GM19043 (cell line): ENCODE data around the gene CPLX3.

Experiments
- ATAC-seq: cut with Tn5 transposase; IDR thresholded peaks from one replicate; pipeline ENCODE4 v1.9.1; 2021; ENCODE audit warnings: low read depth; ENCODE audit not compliant: unreplicated experiment

The CPLX3 gene

DNA sequence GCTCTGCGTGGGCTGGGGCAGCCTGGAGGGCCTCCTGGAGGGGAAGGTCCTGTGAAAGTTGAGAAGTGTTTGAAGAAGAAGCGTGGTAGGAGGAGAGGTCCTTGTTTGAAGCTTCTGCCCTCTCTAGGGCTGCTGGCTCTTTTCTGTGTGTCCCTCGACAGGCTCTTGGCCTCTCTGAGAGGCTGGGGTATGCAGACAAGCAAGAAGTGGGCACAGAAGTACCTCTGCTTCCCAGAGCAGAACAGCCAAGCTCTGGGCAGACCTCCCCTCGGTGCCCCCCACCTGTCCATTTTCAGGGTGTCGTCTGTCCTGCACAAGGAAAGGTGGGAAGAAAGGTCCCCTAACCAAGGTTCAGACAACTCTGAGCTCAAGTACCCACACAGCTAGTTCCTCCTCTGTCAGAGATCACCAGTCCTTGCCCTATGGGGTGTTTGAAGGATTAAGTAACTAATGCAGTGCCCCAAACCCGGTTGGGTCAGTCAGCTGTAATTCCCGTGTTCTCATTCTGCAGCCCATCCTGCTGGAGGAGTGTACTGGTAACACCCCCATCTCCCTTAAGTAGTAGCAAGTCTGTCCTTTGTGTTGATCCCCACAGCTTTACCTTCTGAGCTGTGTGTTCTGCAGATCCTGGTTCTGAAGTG is 38.3 kb upstream of the CPLX3 start:
- no peak for ATAC-seq

DNA sequence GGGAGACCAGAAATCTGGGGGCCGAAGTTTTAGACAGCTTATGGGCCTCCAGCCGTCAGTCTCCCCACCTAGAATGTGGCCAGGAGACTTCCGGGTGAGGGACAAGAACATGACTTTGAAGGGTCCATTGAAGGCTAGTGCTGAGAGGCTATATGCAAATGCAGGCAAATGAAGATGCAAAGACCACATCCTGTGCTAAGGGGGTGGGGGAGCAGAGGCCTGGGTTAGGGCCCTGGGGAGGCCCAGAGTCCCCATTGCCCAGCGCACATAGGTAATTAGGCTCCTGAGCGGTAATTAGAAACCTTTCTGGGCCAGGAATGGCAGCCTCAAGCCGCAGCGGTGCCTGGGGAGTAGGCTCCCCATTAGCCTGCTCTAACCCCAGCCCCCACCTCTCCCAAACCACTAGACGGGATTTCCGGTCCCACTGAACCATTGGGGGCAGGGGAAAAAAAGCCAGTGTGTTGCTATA is 37.7 kb upstream of the CPLX3 start:
- ATAC-seq: peak; percentile 35

DNA sequence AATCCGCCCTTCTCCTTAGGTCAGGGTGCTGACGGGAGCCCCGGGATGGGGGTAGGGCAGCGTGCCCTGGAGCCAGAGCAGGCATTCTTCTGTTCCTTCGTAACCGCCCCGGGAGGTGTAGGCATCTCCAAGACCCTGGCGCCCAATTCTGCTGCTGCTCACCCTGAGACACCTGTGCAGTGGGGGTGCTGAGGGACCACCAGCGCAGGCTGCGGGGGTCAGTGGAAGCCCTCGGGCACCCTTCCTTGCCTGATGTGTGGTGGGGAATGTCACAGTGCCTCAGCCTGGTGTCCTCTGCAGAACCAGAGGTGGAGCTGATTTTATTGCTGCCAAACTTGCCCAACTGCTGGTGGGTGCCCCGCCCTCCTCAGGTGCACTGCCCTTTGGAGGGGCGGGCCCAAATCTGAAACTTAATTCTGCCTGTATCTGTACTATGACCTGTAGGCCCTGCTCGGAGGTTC is 37.2 kb upstream of the CPLX3 start:
- no peak for ATAC-seq

DNA sequence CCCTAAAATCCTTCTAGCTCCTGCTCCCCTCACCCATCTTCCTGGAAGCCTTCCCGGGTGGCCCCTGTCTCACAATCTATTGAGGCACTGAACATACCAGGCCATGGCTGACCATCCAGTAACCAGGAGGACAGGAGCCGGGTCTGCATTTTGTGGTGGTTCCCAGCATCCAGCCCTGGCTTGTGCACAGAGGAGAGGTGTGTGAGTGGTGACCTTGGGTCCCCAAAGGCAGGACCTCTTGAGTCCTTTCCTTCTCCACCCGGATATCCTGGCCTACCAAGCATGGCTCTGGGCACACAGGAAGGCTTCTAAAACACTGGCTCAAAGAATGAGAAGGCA is 36.7 kb upstream of the CPLX3 start:
- ATAC-seq: no peak

DNA sequence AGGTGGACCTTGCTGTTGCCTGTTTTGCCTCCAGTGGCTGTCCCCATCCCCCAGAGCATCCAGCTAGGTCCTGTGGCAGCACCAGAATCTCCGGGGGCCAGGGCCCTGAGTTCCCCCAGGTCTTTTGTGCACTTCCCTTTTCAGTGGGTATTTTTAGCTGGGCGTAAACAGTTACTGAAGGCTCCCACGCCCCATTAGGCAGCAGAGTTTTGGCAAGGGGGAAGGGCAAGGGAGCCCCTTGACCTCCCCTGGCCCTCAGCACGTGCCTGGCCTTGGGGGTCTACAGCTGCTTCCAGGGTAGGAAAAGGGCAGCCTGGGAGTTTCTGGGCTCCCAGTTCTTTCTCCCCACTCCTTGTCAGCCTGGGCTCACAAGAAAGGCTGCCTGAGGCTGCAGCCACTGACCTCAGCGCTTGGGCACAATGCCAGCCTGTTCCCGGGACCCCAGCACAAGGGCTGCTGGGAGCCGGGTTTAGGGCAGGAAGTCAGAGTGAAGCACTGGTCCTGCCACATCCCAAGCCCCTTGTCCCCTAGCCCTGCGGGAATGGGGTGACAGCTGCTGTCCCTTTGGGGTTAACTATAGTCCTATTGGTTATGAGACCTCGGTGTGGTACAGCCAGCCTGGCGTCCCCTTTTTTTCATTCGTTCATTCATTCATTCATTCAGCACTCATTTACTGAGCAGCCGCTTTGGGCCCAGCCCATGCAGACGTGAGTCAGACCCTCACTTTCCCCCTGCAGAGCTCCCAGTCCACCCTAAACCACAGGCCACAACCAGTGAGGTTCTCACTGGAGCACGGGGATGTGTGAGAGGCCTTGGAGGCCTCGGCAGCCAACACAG is 36.1 kb upstream of the CPLX3 start:
- ATAC-seq: no peak

DNA sequence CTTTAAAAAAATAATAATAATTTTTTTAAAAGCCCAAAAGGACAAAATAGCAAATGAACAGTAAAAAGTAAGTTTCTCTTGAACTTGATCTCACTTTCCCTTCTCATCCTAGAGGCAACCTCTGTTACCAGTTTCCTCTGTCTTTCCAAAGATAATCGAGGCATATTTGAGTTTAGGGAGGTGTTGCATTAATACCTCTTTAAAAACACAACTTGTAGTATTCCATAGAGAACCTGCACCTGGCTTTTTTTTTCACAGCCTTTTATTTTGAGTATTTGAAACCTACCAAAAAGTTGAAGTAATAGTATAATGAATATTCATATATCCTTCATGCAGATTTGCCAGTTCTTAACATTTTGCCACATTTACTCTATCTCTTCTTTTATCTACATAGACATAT is 35.4 kb upstream of the CPLX3 start:
- ATAC-seq: no peak

DNA sequence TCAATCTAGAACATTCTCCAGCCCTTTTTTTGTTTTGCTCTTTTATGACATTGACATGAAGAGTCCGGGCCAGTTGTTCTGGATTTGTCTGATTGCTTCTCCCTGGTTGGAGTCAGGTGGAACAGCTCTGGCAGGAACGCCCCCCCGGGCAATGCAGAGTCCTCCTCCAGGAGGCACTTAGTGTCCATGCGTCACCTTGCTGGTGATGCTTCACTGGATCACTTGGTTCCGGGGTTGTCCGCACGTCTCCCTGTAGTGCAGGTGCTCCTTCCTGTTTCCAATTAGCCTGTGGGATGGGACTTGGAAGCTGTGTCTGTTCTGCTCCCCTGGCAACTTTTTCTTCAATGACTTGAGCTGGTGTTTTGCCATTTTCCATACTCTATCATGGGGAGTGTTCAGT is 34.8 kb upstream of the CPLX3 start:
- ATAC-seq: no peak

DNA sequence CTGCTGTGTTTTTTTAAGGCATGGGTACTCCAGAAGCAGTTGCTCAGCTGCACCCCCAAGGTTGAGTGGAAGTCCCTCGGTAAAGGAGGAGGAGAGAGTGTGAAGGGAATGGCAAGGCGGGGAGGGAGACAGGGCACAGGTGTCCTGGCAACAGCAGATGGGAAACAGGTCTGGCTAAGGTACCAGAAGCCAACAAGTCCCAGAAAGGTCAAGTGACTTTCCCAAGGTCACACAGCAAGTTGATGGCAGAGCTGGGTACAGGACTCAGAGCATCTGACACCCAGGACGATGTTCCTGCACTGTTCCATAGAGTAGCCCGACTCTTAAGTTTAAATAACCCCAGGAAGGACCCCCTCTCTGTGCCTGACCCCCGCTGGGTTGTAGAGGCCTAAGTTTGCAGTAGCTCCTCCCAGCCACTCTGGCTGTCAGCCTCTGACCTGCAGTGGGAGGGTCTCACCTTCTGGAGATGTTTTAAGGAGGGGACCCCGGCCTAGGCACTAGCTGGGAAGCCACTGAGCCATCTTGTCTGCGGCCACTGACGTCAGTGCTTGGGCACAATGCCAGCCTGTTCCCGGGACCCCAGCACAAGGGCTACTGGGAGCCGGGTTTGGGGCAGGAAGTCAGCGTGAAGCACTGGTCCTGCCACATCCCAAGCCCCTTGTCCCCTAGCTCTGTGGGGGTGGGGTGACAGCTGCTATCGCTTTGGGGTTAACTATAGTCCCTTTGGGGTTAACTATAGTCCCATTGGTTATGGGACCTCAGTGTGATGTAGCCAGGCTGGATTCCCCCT is 34.0 kb upstream of the CPLX3 start:
- no peak for ATAC-seq

DNA sequence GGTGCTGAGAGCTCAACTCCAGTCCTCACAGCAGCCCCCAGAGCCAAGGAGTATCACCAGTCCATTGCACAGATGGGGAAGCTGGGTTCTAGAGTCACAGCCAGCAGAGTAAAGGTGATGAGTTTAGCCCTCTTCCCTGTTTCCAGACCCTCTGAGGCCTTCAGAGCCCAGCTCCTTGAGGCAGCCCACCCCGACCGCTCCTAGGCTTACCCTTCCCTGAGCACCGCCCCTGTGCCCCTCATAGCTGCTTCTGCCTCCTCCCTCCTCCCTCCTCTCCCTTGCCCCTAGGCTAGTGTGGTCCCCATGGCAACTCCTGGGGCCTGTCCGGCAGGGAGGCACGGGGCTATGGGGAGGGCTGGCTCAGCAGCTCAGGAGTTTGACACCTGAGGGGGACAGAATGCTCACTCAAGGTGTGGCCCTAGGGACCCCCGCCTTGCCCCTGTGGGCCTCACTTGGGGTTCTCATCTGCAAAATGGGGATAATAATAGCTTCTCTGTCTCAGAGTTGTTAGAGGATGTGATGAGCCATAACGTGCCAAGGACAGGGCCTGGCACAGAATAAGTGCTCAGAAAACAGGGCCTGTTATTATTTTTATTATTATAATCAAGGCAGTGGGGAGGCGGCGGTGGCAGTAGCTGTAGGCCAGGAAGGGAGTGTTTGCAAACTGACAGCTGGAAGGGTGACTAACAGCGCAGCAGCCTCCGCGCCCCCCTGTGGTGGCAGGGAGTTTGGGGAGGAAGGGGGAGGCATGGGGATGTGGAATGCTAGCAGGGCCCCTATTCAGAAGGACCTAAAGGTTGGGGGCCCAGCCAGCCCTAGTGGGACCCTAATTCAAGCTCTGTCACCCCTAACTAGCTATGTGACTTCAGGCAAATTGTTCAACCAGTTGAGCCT is 33.0 kb upstream of the CPLX3 start:
- no peak for ATAC-seq

DNA sequence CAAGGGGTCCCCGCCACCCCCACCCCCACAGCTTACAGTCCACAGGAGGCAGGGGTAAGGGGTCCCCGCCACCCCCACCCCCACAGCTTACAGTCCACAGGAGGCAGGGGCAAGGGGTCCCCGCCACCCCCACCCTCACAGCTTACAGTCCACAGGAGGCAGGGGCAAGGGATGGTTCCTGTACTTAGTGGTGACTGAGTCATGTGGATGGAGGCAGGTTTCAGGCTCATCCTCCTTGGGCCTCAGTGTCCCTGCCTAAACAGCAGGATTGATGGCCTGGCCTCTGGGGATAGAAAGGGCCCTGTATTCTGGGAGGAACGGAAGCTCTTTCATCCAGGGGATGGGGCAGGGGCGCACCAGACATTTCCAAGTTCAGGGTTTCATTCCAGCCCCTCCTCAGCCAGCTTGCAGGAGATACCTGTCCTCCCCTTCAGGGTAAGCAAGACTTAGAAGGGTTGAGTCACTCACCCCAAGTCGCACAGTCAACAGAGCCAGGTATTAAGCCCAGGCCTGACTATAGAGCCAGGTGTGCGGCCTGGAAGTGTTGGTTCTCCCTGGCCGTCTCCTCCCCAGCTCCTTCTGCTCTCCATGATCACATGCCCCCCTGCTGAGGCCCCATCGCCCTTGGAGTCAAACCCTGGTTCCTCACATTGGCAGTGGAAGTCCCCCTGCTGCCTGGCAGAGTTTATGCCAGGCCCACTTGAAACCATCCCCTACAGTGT is 32.0 kb upstream of the CPLX3 start:
- no peak for ATAC-seq

DNA sequence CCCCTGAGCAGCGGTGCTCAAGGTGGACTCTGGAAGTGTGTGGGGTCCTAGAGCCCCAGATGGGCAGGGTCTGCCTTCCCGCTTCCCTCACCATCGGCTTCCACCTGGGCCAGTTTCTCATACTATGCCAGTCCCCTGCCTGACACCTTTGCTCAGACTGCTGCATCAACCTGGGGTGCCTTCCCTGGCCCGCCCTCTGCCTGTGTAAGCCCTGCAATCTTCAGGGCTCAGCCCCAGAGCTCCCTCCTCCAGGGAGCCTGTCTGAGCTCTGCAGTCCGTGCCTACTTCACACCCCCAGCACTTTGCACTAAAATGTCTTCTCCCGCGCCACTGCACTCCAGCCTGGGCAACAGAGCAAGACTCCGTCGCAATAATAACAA is 31.5 kb upstream of the CPLX3 start:
- ATAC-seq: no peak

DNA sequence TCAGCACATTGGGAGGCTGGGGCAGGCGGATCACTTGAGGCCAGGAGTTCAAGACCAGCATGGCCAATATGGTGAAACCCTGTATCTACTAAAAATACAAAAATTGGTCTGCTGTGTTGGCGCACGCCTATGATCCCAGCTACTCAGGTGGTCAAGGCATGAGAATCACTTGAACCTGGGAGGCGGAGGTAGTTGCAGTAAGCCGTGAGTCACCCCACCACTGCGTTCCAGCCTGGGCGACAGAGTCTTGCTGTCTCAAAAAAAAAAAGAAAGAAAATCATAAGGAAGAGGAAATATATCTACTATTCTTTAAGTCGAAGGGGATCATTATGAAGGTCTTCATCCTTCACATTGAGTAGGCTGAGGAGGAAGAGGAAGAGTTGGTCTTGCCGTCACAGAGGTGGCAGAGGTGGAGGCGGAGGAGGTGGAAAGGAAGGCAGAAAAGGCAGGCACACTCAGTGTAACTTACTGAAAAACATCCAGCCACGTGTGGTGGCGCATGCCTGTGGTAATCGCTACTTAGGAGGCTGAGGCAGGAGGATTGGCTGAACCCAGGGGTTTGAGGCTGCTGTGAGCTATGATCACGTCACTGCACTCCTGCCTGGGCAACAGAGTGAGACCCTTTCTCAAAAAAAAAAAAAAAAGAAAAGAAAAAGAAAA is 30.3 kb upstream of the CPLX3 start:
- no peak for ATAC-seq

DNA sequence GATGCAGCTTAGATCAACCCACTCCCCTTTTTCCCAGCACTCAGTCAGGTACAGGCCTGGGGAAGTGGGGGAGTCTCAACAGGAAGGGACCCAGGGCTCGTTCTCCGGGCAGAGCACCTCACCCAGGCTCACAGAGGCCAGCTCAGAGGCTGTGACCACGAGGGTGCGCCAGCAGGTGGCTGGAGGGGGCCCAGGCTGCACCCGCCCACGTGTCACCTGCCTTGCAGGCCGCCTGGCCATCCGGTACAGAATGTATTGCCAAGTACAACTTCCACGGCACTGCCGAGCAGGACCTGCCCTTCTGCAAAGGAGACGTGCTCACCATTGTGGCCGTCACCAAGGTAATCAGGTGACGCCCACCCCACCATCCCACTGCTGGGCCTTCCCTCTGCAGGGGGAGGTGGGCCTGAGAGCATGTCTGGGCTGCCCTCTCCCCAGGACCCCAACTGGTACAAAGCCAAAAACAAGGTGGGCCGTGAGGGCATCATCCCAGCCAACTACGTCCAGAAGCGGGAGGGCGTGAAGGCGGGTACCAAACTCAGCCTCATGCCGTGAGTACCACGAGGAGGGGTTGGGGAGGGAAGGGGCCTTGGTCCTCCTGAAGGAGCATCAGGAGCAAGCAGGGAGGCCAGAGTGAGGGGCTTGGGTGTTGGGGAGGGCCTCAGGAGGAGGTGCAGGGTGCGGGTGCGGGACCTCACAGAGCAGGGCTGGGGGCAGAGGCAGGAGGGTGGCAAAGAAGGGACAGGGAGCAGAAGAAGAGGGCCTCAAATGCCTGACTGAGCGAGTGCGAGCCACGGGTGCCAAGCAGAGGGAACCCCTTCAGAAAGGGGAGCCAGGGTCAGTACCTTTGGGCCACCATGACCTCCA is 27.8 kb upstream of the CPLX3 start:
- no peak for ATAC-seq

DNA sequence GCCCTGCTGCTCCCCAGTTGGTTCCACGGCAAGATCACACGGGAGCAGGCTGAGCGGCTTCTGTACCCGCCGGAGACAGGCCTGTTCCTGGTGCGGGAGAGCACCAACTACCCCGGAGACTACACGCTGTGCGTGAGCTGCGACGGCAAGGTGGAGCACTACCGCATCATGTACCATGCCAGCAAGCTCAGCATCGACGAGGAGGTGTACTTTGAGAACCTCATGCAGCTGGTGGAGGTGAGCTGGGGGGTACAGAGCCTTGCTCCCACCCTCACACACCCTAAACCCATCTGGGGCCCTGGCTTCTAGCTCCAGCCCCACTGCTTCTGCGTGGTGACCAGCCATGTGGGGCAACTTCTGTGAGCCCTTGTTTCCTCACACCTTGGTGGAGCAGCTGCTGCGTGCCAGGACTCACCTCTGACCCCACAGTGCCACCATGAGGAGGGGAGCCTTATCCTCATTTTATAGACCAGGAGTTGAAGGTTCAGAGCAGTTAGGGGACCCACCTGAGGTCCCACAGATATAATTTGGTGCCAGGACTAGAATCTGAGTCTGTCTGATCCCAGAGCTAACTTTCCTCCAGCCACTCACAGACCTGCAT is 27.1 kb upstream of the CPLX3 start:
- no peak for ATAC-seq

DNA sequence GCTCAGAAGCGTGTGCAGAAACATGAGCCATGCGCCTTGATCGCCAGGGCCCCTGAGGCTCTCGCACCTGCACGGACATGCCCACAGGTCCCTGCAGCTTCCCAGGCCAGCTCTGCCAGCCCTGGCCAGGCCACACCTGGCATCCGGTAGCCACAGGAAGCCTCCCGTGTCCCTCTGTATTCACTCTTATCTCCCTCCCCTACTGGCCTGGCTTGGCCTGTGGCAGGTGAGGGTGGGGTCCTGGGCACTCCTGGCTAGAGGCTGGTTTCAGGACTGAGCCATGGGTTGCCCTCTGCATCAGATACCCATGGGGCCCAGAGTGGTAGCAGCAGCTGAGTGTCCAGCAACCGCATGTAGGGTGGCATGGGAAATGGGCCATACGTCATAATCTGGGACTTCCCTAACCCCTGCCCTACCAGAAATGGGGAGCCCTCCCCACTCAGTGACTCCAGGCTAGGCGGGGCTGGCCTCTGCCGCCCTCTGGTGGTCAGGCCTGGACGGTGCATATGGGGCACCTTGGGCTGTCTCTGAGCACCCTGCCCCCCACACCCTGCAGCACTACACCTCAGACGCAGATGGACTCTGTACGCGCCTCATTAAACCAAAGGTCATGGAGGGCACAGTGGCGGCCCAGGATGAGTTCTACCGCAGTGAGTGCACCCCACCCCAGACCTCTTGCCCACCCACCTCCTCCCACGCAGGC is 26.4 kb upstream of the CPLX3 start:
- no peak for ATAC-seq

DNA sequence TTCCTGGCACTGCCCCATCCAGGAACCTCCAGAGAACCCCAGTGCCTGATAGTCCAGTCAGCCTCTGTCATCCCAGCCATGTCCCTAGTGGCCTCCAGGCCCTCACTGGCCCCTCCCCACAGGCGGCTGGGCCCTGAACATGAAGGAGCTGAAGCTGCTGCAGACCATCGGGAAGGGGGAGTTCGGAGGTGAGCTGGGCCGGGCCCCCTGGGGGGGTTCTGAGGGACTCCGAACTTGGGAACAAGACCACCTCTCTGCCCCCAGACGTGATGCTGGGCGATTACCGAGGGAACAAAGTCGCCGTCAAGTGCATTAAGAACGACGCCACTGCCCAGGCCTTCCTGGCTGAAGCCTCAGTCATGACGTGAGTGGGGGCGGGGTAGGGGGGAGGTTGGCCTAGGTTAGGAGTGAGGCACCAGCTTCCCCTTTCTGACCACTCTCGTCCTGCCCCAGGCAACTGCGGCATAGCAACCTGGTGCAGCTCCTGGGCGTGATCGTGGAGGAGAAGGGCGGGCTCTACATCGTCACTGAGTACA is 25.8 kb upstream of the CPLX3 start:
- ATAC-seq: no peak
